Liver (tissue), 9 donors: ENCODE data around the gene PARD3B. TPM values are rescaled to one million over a fixed set of nuclear protein-coding genes. Genes with fewer than 3 reads are reported as not detected.

Experiments
- DNase-seq: peaks from one replicate; pipeline ENCODE4 v3.0.0-alpha.2; 2017; ENCODE audit warnings: low spot score
- H3K27ac ChIP-seq, 2 donors: one replicate each; pipeline ENCODE4 v1.7.0; 2013; ENCODE audit warnings: inconsistent platforms in 2 of 2, low read length in 2 of 2, control low read depth in 1 of 2, low read depth in 1 of 2, mild to moderate bottlenecking in 1 of 2
- H3K27me3 ChIP-seq, 4 donors: one replicate each; pipeline versions ENCODE4 v1.6.1 to v1.7.0; 2013; ENCODE audit warnings: low read length in 3 of 4, inconsistent platforms in 1 of 4, mild to moderate bottlenecking in 1 of 4, moderate library complexity in 1 of 4; ENCODE audit not compliant: control insufficient read depth in 4 of 4, insufficient read depth in 4 of 4
- H3K36me3 ChIP-seq, 4 donors: one replicate each; pipeline versions ENCODE4 v1.6.1 to v1.7.0; 2013; ENCODE audit warnings: low read length in 3 of 4, mild to moderate bottlenecking in 3 of 4, low read depth in 1 of 4, moderate library complexity in 1 of 4; ENCODE audit not compliant: control insufficient read depth in 4 of 4, insufficient read depth in 3 of 4
- H3K4me1 ChIP-seq, 4 donors: one replicate each; pipeline versions ENCODE4 v1.6.1 to v1.7.0; 2013; ENCODE audit warnings: low read length in 3 of 4, mild to moderate bottlenecking in 3 of 4, moderate library complexity in 1 of 4; ENCODE audit not compliant: control insufficient read depth in 4 of 4, insufficient read depth in 4 of 4
- H3K4me3 ChIP-seq, 3 donors: one replicate each; pipeline versions ENCODE4 v1.6.1 to v1.7.0; 2013; ENCODE audit warnings: low read length in 3 of 3, control low read depth in 1 of 3, low read depth in 1 of 3, mild to moderate bottlenecking in 1 of 3
- H3K9ac ChIP-seq, 2 donors: one replicate each; pipeline ENCODE4 v1.7.0; 2013; ENCODE audit warnings: low read length in 2 of 2, mild to moderate bottlenecking in 2 of 2, moderate library complexity in 2 of 2, control low read depth in 1 of 2, low read depth in 1 of 2
- H3K9me3 ChIP-seq, 4 donors: one replicate each; pipeline versions ENCODE4 v1.6.1 to v1.7.0; 2013; ENCODE audit warnings: low read length in 3 of 4; ENCODE audit not compliant: control insufficient read depth in 4 of 4
- EGR1 ChIP-seq, 2 donors: IDR thresholded peaks; 2 replicates each; pipeline ENCODE4 v1.6.1; 2016 to 2018; ENCODE audit warnings: antibody characterized with exemption in 2 of 2, low read depth in 2 of 2
- FOXA1 ChIP-seq: IDR thresholded peaks from 2 replicates; pipeline ENCODE4 v1.6.1; 2016; ENCODE audit warnings: antibody characterized with exemption
- FOXA2 ChIP-seq: IDR thresholded peaks from 2 replicates; pipeline ENCODE4 v1.6.1; 2016; ENCODE audit warnings: antibody characterized with exemption
- GABPA ChIP-seq, 2 donors: IDR thresholded peaks in 1 of 2; conservative IDR thresholded peaks in 1 of 2; 2 replicates each; pipeline ENCODE4 v1.6.1; 2016; ENCODE audit warnings: antibody characterized with exemption in 2 of 2, mild to moderate bottlenecking in 1 of 2, moderate library complexity in 1 of 2
- HNF4A ChIP-seq, 2 donors: conservative IDR thresholded peaks; 2 replicates each; pipeline ENCODE4 v1.6.1; 2016; ENCODE audit warnings: antibody characterized with exemption in 2 of 2, mild to moderate bottlenecking in 2 of 2
- HNF4G ChIP-seq: IDR thresholded peaks from 2 replicates; pipeline ENCODE4 v1.6.1; 2016; ENCODE audit warnings: antibody characterized with exemption
- JUND ChIP-seq, 2 donors: IDR thresholded peaks; 2 replicates each; pipeline ENCODE4 v1.6.1; 2016; ENCODE audit warnings: antibody characterized with exemption in 2 of 2
- MAX ChIP-seq: IDR thresholded peaks from 2 replicates; pipeline ENCODE4 v1.6.1; 2016; ENCODE audit warnings: antibody characterized with exemption
- NR2F2 ChIP-seq: IDR thresholded peaks from 2 replicates; pipeline ENCODE4 v1.6.1; 2016; ENCODE audit warnings: antibody characterized with exemption
- SP1 ChIP-seq: IDR thresholded peaks from 2 replicates; pipeline ENCODE4 v1.6.1; 2018; ENCODE audit warnings: antibody characterized with exemption, mild to moderate bottlenecking
- TAF1 ChIP-seq: conservative IDR thresholded peaks from 2 replicates; pipeline ENCODE4 v1.6.1; 2016; ENCODE audit warnings: antibody characterized with exemption, mild to moderate bottlenecking
- YY1 ChIP-seq: IDR thresholded peaks from 2 replicates; pipeline ENCODE4 v1.6.1; 2016; ENCODE audit warnings: antibody characterized with exemption, mild to moderate bottlenecking
- WGBS: extraction: QIAGEN DNeasy Blood & Tissue Kit; methylation state at CpG from one replicate; pipeline ENCODE4 v1.1.7; 2013; 5-methylcytosine and 5-hydroxymethylcytosine counted together
- polyA plus RNA-seq, 2 donors: library from polyadenylated mRNA; stranded (reverse) in 1 of 2; unstranded in 1 of 2; fragments of 200-250 nt in 1 of 2; fragments of >200 nt in 1 of 2; fragmentation: Nextera tagmentation in 1 of 2; extraction: Ambion mirVana in 1 of 2; gene quantifications; one replicate each; pipeline versions ENCODE4 v1.2.1 to v1.2.3, GENCODE V29; 2013 to 2015
- total RNA-seq, 2 donors: library from RNA; depleted of rRNA; stranded (reverse); fragments of >200 nt; gene quantifications; one replicate each; pipeline ENCODE4 v1.2.3, GENCODE V29; 2014
- TF ChIP-seq, protein P1 (sequence below): IDR thresholded peaks from 2 replicates; pipeline ENCODE4 v1.6.1; 2016; ENCODE audit warnings: antibody characterized with exemption, mild to moderate bottlenecking
- TF ChIP-seq, protein P2 (sequence below): IDR thresholded peaks from 2 replicates; pipeline ENCODE4 v1.6.1; 2016; ENCODE audit warnings: antibody characterized with exemption
- TF ChIP-seq, protein P3 (sequence below): fragments of 150-350 bp; IDR thresholded peaks from 2 replicates; pipeline ENCODE4 v1.5.1; 2017; ENCODE audit warnings: improper control_type of control experiment, low read depth, low read length; ENCODE audit not compliant: missing input control
- TF ChIP-seq, protein P4 (sequence below): IDR thresholded peaks from 2 replicates; pipeline ENCODE4 v1.6.1; 2016; ENCODE audit warnings: antibody characterized with exemption
- donor health status: healthy.
- donor health status: healthy.
- donor health status: healthy.
- donor health status: healthy.
- donor health status: healthy.

PARD3B gene
- total and polyA plus RNA-seq, 4 donors, result 1.1 to 10.3 (median 3.7) TPM

DNA sequence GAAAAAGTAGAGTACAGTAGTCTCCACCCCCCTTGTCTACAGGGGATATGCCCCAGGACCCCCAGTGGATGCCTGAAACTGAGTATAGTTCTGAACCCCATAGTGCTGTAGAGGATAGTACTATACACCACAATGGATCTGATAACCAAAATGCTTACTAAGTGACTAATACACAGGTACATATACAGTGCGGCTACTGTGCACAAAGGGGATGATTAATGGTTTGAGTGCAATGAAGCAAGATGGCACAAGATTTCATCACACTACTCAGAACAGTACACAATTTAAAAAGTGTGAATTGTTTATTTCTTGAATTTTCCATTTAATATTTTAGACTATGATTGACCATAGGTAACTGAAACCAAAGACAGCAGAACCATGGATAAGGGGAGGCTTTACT, 690.2 kb downstream of the PARD3B start:
- Histone ChIP-seq H3K4me1 (no peaks in the 10 kb centered on the region), H3K27ac (no peak overlapping the region), H3K9me3 (no peaks in the 10 kb centered on the region), H3K9ac (no peak overlapping the region), H3K4me3 (no peak overlapping the region), H3K36me3 (no peaks in the 10 kb centered on the region), H3K27me3 (no peaks in the 10 kb centered on the region)
- DNase-seq, result no peak
- TF ChIP-seq HNF4A (conservative IDR thresholded peaks at IDR 0.05) (no peak), HNF4G (no peak), EGR1 (IDR thresholded peaks at IDR 0.05; ENCODE audit: low read depth in 2 of 2) (no peak), FOXA2 (no peak), GABPA (IDR thresholded peaks at IDR 0.05 in 1 of 2, conservative IDR thresholded peaks at IDR 0.05 in 1 of 2) (no peak), MAX (no peak), SP1 (no peak), JUND (IDR thresholded peaks at IDR 0.05) (no peak), YY1 (no peak), TAF1 (no peak), FOXA1 (no peak), NR2F2 (no peak)
- TF ChIP-seq, protein P1, sequence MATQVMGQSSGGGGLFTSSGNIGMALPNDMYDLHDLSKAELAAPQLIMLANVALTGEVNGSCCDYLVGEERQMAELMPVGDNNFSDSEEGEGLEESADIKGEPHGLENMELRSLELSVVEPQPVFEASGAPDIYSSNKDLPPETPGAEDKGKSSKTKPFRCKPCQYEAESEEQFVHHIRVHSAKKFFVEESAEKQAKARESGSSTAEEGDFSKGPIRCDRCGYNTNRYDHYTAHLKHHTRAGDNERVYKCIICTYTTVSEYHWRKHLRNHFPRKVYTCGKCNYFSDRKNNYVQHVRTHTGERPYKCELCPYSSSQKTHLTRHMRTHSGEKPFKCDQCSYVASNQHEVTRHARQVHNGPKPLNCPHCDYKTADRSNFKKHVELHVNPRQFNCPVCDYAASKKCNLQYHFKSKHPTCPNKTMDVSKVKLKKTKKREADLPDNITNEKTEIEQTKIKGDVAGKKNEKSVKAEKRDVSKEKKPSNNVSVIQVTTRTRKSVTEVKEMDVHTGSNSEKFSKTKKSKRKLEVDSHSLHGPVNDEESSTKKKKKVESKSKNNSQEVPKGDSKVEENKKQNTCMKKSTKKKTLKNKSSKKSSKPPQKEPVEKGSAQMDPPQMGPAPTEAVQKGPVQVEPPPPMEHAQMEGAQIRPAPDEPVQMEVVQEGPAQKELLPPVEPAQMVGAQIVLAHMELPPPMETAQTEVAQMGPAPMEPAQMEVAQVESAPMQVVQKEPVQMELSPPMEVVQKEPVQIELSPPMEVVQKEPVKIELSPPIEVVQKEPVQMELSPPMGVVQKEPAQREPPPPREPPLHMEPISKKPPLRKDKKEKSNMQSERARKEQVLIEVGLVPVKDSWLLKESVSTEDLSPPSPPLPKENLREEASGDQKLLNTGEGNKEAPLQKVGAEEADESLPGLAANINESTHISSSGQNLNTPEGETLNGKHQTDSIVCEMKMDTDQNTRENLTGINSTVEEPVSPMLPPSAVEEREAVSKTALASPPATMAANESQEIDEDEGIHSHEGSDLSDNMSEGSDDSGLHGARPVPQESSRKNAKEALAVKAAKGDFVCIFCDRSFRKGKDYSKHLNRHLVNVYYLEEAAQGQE, result no peak
- TF ChIP-seq, protein P2, sequence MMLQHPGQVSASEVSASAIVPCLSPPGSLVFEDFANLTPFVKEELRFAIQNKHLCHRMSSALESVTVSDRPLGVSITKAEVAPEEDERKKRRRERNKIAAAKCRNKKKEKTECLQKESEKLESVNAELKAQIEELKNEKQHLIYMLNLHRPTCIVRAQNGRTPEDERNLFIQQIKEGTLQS, result no peak
- TF ChIP-seq, protein P3, sequence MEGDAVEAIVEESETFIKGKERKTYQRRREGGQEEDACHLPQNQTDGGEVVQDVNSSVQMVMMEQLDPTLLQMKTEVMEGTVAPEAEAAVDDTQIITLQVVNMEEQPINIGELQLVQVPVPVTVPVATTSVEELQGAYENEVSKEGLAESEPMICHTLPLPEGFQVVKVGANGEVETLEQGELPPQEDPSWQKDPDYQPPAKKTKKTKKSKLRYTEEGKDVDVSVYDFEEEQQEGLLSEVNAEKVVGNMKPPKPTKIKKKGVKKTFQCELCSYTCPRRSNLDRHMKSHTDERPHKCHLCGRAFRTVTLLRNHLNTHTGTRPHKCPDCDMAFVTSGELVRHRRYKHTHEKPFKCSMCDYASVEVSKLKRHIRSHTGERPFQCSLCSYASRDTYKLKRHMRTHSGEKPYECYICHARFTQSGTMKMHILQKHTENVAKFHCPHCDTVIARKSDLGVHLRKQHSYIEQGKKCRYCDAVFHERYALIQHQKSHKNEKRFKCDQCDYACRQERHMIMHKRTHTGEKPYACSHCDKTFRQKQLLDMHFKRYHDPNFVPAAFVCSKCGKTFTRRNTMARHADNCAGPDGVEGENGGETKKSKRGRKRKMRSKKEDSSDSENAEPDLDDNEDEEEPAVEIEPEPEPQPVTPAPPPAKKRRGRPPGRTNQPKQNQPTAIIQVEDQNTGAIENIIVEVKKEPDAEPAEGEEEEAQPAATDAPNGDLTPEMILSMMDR, result no peak
- TF ChIP-seq, protein P4, sequence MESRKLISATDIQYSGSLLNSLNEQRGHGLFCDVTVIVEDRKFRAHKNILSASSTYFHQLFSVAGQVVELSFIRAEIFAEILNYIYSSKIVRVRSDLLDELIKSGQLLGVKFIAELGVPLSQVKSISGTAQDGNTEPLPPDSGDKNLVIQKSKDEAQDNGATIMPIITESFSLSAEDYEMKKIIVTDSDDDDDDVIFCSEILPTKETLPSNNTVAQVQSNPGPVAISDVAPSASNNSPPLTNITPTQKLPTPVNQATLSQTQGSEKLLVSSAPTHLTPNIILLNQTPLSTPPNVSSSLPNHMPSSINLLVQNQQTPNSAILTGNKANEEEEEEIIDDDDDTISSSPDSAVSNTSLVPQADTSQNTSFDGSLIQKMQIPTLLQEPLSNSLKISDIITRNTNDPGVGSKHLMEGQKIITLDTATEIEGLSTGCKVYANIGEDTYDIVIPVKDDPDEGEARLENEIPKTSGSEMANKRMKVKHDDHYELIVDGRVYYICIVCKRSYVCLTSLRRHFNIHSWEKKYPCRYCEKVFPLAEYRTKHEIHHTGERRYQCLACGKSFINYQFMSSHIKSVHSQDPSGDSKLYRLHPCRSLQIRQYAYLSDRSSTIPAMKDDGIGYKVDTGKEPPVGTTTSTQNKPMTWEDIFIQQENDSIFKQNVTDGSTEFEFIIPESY, result no peak
- 97% methylated on average over 1 of the region's 1 CpG for WGBS

DNA sequence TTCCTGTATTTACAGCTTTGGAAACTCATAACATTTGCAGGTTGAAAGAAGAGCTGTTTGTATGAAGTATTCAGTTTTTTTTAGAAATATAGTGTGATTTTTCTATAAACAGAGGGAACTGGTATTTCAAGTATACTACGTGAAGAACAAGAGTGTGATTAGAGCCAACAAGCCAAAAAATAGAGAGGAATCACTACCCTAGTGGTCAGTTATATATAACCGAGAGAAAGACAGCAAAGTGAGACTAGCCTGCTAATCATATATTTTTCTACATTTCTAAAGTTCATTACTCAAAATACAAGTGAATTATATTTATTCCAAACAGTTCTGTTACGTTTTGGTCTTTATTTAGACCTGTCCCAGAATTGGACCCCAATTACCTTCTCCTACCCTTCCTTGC, 692.2 kb downstream of the PARD3B start:
- Histone ChIP-seq H3K27me3 (no peaks in the 10 kb centered on the region), H3K36me3 (no peaks in the 10 kb centered on the region), H3K27ac (no peak overlapping the region), H3K9me3 (no peaks in the 10 kb centered on the region), H3K4me3 (no peak overlapping the region), H3K9ac (no peak overlapping the region), H3K4me1 (no peaks in the 10 kb centered on the region)
- WGBS, result 96% methylated on average over 3 of the region's 3 CpGs
- no peak for DNase-seq
- TF ChIP-seq, protein P4, result no peak
